Gastroesophageal sphincter (tissue), 3 donors: Measurements from ENCODE around the gene CHST8.

Source experiments
- CTCF ChIP-seq, 4 experiments: fragments of 200-600 bp in 2 of 4; fragments of 450-650 bp in 2 of 4; sonication (generic) in 1 of 4; IDR thresholded peaks; one replicate each; pipeline ENCODE4 v1.5.1; 2017 to 2019; ENCODE audit warnings: antibody characterized with exemption in 4 of 4, mild to moderate bottlenecking in 2 of 4, moderate library complexity in 2 of 4
- EP300 ChIP-seq: sonication (generic); formaldehyde crosslinking; IDR thresholded peaks from one replicate; pipeline ENCODE4 v1.6.1; 2017; ENCODE audit warnings: antibody characterized with exemption, mild to moderate bottlenecking
- POLR2AphosphoS5 ChIP-seq: sonication (generic); formaldehyde crosslinking; IDR thresholded peaks from one replicate; pipeline ENCODE4 v1.6.1; 2017; ENCODE audit warnings: antibody characterized with exemption

- TF ChIP-seq CTCF (IDR thresholded peaks at IDR 0.05): no peak
- no peak for TF ChIP-seq POLR2AphosphoS5
- TF ChIP-seq EP300: no peak
Observed at GRCh38 chr19:33697766-33698165, 76.0 kb downstream of the CHST8 start.
